Measurements from ENCODE around the gene WDFY4. TPM values are rescaled to one million over a fixed set of nuclear protein-coding genes. Genes with fewer than 3 reads are reported as not detected.

The WDFY4 gene
- total RNA-seq, 1 donor, result 28.9 TPM

- Histone ChIP-seq H3K27me3 (ENCODE audit: insufficient read depth, low read length) (no peaks in the 10 kb centered on the region), H3K4me3 (ENCODE audit: low read length) (no peak overlapping the region), H3K4me1 (ENCODE audit: insufficient read depth, low read length) (peaks cover 41% of the 10 kb centered on the region), H3K9me3 (ENCODE audit: low read depth, low read length) (no peaks in the 10 kb centered on the region)
Measured at GRCh38 chr10:48693206-48693605, 8.5 kb downstream of the WDFY4 start.

- H3K4me1 ChIP-seq (ENCODE audit: insufficient read depth, low read length), result peaks cover 35% of the 10 kb centered on the region
- no peaks in the 10 kb centered on the region for H3K27me3 ChIP-seq (ENCODE audit: insufficient read depth, low read length)
- no peak overlapping the region for H3K4me3 ChIP-seq (ENCODE audit: low read length)
- no peaks in the 10 kb centered on the region for H3K9me3 ChIP-seq (ENCODE audit: low read depth, low read length)
Measured at GRCh38 chr10:48694371-48695030, 9.8 kb downstream of the WDFY4 start.

GRCh38 chr10:48695636-48696534 is 11.2 kb downstream of the WDFY4 start:
- Histone ChIP-seq H3K4me1 (ENCODE audit: insufficient read depth, low read length) (peaks cover 39% of the 10 kb centered on the region), H3K4me3 (ENCODE audit: low read length) (no peak overlapping the region), H3K9me3 (ENCODE audit: low read depth, low read length) (no peaks in the 10 kb centered on the region), H3K27me3 (ENCODE audit: insufficient read depth, low read length) (no peaks in the 10 kb centered on the region)

- Histone ChIP-seq H3K4me1 (ENCODE audit: insufficient read depth, low read length) (peaks cover 42% of the 10 kb centered on the region), H3K4me3 (ENCODE audit: low read length) (no peak overlapping the region), H3K27me3 (ENCODE audit: insufficient read depth, low read length) (no peaks in the 10 kb centered on the region), H3K9me3 (ENCODE audit: low read depth, low read length) (no peaks in the 10 kb centered on the region)
Measured at GRCh38 chr10:48696535-48696873, 11.8 kb downstream of the WDFY4 start.

- H3K4me3 ChIP-seq (ENCODE audit: low read length), result no peak overlapping the region
- no peaks in the 10 kb centered on the region for H3K27me3 ChIP-seq (ENCODE audit: insufficient read depth, low read length)
- H3K4me1 ChIP-seq (ENCODE audit: insufficient read depth, low read length), result peaks cover 44% of the 10 kb centered on the region
- H3K9me3 ChIP-seq (ENCODE audit: low read depth, low read length), result no peaks in the 10 kb centered on the region
Measured at GRCh38 chr10:48697091-48697490, 12.4 kb downstream of the WDFY4 start.

- Histone ChIP-seq H3K4me3 (ENCODE audit: low read length) (no peak overlapping the region), H3K27me3 (ENCODE audit: insufficient read depth, low read length) (no peaks in the 10 kb centered on the region), H3K9me3 (ENCODE audit: low read depth, low read length) (no peaks in the 10 kb centered on the region), H3K4me1 (ENCODE audit: insufficient read depth, low read length) (peaks cover 46% of the 10 kb centered on the region)
Measured at GRCh38 chr10:48697821-48698764, 13.4 kb downstream of the WDFY4 start.

- peaks cover 53% of the 10 kb centered on the region for H3K4me1 ChIP-seq (ENCODE audit: insufficient read depth, low read length)
- H3K27me3 ChIP-seq (ENCODE audit: insufficient read depth, low read length), result no peaks in the 10 kb centered on the region
- H3K9me3 ChIP-seq (ENCODE audit: low read depth, low read length), result no peaks in the 10 kb centered on the region
- no peak overlapping the region for H3K4me3 ChIP-seq (ENCODE audit: low read length)
Measured at GRCh38 chr10:48699011-48699627, 14.4 kb downstream of the WDFY4 start.

- Histone ChIP-seq H3K4me3 (ENCODE audit: low read length) (no peak overlapping the region), H3K9me3 (ENCODE audit: low read depth, low read length) (no peaks in the 10 kb centered on the region), H3K4me1 (ENCODE audit: insufficient read depth, low read length) (peaks cover 57% of the 10 kb centered on the region), H3K27me3 (ENCODE audit: insufficient read depth, low read length) (no peaks in the 10 kb centered on the region)
Measured at GRCh38 chr10:48700071-48700470, 15.4 kb downstream of the WDFY4 start.

- no peaks in the 10 kb centered on the region for H3K9me3 ChIP-seq (ENCODE audit: low read depth, low read length)
- no peak overlapping the region for H3K4me3 ChIP-seq (ENCODE audit: low read length)
- peaks cover 57% of the 10 kb centered on the region for H3K4me1 ChIP-seq (ENCODE audit: insufficient read depth, low read length)
- no peaks in the 10 kb centered on the region for H3K27me3 ChIP-seq (ENCODE audit: insufficient read depth, low read length)
Measured at GRCh38 chr10:48700493-48700892, 15.8 kb downstream of the WDFY4 start.

GRCh38 chr10:48701139-48701901 is 16.6 kb downstream of the WDFY4 start:
- H3K9me3 ChIP-seq (ENCODE audit: low read depth, low read length), result no peaks in the 10 kb centered on the region
- peaks cover 50% of the 10 kb centered on the region for H3K4me1 ChIP-seq (ENCODE audit: insufficient read depth, low read length)
- no peaks in the 10 kb centered on the region for H3K27me3 ChIP-seq (ENCODE audit: insufficient read depth, low read length)
- no peak overlapping the region for H3K4me3 ChIP-seq (ENCODE audit: low read length)

- Histone ChIP-seq H3K9me3 (ENCODE audit: low read depth, low read length) (no peaks in the 10 kb centered on the region), H3K4me3 (ENCODE audit: low read length) (no peak overlapping the region), H3K4me1 (ENCODE audit: insufficient read depth, low read length) (peaks cover 46% of the 10 kb centered on the region), H3K27me3 (ENCODE audit: insufficient read depth, low read length) (no peaks in the 10 kb centered on the region)
Measured at GRCh38 chr10:48701941-48702340, 17.3 kb downstream of the WDFY4 start.

GRCh38 chr10:48703531-48704122 is 19.0 kb downstream of the WDFY4 start:
- H3K27me3 ChIP-seq (ENCODE audit: insufficient read depth, low read length), result no peaks in the 10 kb centered on the region
- H3K9me3 ChIP-seq (ENCODE audit: low read depth, low read length), result no peaks in the 10 kb centered on the region
- H3K4me3 ChIP-seq (ENCODE audit: low read length), result no peak overlapping the region
- peaks cover 61% of the 10 kb centered on the region for H3K4me1 ChIP-seq (ENCODE audit: insufficient read depth, low read length)

- Histone ChIP-seq H3K4me1 (ENCODE audit: insufficient read depth, low read length) (peaks cover 61% of the 10 kb centered on the region), H3K27me3 (ENCODE audit: insufficient read depth, low read length) (no peaks in the 10 kb centered on the region), H3K4me3 (ENCODE audit: low read length) (no peak overlapping the region), H3K9me3 (ENCODE audit: low read depth, low read length) (no peaks in the 10 kb centered on the region)
Measured at GRCh38 chr10:48704156-48704555, 19.5 kb downstream of the WDFY4 start.
